ENCODE data around the gene PPCDC. TPM values are rescaled to one million over a fixed set of nuclear protein-coding genes. Genes with fewer than 3 reads are reported as not detected.

Gene PPCDC
- total and polyA plus RNA-seq, 12 donors, result 17.4 to 36.4 (median 24.7) TPM

DNA sequence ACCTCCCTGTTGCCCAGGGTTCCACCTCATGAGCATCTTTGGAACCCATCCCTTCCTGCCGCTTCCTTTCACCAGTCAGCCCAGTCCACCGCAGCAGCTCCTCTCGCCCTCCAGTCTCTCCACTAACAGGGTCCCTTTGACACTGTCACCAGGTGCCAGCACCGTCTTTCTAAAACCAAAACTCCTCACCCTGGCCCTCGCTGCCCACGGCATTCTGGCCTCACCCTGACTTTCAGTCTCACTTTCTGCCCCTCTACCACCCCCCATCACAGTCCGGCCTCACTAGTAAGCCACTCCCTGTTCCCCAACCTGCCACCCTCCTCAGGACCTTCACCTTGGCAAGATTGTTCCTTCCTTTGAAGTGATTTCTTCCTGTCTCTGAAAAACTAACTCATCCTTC, 4.2 kb downstream of the PPCDC start:
- intact Hi-C loops (cut with DNase I), result loop anchor here (5.0 to 10.0 kb wide), 2 partner anchors 180 to 277 kb away; no protein-coding TSS in a partner anchor
- 80 to 91% (median 89%) methylated on average over 7 of the region's 7 CpGs for WGBS, 4 donors

DNA sequence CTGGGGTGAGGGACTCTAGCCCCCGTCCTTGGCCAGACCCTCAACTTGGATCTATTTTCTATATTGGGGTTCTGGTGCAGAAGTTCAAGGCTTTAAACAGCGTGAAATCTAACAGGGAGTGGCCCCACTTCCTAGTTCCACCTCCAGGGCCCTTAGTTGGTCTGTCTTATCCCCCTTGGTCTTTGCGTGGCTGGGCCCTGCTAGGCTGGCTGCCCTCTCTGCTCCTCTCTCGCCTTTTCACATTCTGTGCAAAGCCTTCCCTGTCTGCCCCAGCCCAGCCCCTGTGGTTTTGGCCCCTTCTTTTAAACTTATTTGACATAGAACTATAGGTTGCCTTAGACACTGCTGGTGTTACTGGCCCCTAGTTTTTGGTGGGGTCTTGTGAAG, 5.6 kb downstream of the PPCDC start:
- H3K27me3 ChIP-seq, result no peaks in the 10 kb centered on the region
- no peak for TF ChIP-seq POLR2A (IDR thresholded peaks at IDR 0.05)
- 61 to 68% (median 64%) methylated on average over 4 of the region's 4 CpGs for WGBS, 4 donors
- no peaks in the 10 kb centered on the region for H3K9me3 ChIP-seq (replicated peaks in 1 of 3)
- intact Hi-C loops (cut with DNase I), result loop anchor here (5.0 to 10.0 kb wide), 2 partner anchors 178 to 276 kb away; no protein-coding TSS in a partner anchor
- no peaks in the 10 kb centered on the region for H3K36me3 ChIP-seq (replicated peaks in 1 of 2)
- peaks cover 41 to 44% of the 10 kb centered on the region in 2 donors for H3K4me1 ChIP-seq (replicated peaks in 1 of 2)
- no peak overlapping the region for H3K4me3 ChIP-seq
- peak overlapping the region in 4 of 5 donors; percentile 68 to 91 (median 78) for H3K27ac ChIP-seq
- no peak for DNase-seq

More for the DNA sequence above, 4.2 kb downstream of the PPCDC start:
- Histone ChIP-seq H3K27ac (no peak overlapping the region), H3K4me3 (no peak overlapping the region), H3K36me3 (replicated peaks in 1 of 2) (no peaks in the 10 kb centered on the region), H3K27me3 (no peaks in the 10 kb centered on the region), H3K4me1 (replicated peaks in 1 of 2) (peaks cover 42 to 43% of the 10 kb centered on the region in 2 donors), H3K9me3 (replicated peaks in 1 of 3) (no peaks in the 10 kb centered on the region)
- TF ChIP-seq POLR2A (IDR thresholded peaks at IDR 0.05), result no peak
- TF ChIP-seq, protein P1, sequence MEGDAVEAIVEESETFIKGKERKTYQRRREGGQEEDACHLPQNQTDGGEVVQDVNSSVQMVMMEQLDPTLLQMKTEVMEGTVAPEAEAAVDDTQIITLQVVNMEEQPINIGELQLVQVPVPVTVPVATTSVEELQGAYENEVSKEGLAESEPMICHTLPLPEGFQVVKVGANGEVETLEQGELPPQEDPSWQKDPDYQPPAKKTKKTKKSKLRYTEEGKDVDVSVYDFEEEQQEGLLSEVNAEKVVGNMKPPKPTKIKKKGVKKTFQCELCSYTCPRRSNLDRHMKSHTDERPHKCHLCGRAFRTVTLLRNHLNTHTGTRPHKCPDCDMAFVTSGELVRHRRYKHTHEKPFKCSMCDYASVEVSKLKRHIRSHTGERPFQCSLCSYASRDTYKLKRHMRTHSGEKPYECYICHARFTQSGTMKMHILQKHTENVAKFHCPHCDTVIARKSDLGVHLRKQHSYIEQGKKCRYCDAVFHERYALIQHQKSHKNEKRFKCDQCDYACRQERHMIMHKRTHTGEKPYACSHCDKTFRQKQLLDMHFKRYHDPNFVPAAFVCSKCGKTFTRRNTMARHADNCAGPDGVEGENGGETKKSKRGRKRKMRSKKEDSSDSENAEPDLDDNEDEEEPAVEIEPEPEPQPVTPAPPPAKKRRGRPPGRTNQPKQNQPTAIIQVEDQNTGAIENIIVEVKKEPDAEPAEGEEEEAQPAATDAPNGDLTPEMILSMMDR (IDR thresholded peaks at IDR 0.05), result no peak
- DNase-seq, result no peak

DNA sequence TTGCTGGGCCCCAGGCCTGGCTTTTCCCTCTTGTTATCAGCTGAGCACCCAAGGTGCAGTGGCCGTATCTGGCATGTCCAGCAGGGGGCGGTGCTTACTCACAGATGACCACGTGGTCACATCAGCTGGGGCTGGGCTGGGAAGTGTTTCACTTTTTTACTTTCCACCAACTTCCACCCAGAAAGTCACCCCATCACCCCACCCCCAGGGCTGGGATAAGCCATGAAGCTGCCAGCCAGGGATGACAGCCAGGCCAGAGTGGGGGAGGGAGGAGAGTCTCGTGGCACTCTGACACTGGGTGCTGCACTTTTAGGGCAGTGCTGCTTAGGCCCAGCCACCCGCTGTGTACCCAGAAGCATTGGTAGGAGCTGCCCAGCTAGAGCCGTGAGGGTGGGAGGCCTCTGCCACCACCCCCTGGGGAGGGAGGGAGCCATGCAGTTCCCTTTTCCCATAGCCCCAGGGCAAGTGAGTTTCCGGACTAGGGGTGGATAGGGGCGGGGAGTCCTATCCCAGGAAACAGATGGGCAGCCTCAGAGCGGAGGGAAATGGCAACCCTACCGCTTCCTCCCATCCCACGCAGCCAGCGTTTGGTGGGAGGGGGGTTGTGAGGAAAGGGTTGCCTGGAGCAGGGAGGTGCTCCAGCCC, 6.1 kb downstream of the PPCDC start:
- peak in 1 of 2 donors; percentile 39 for TF ChIP-seq POLR2A (IDR thresholded peaks at IDR 0.05)
- TF ChIP-seq, protein P1 (IDR thresholded peaks at IDR 0.05), result peak; percentile 91 to 99 (median 96)
- Histone ChIP-seq H3K9me3 (replicated peaks in 1 of 3) (no peaks in the 10 kb centered on the region), H3K4me1 (replicated peaks in 1 of 2) (peaks cover 36 to 40% of the 10 kb centered on the region in 2 donors), H3K36me3 (replicated peaks in 1 of 2) (no peaks in the 10 kb centered on the region), H3K27ac (peak overlapping the region; percentile 49 to 91 (median 73)), H3K27me3 (no peaks in the 10 kb centered on the region), H3K4me3 (no peak overlapping the region)
- intact Hi-C loops (cut with DNase I), result loop anchor here (5.0 to 10.0 kb wide), 2 partner anchors 178 to 275 kb away; no protein-coding TSS in a partner anchor
- 12 to 27% (median 25%) methylated on average over 9 to 12 of the region's 12 CpGs; no CpG with 5 or more reads in 1 of the 4 donors for WGBS, 4 donors
- peak; percentile 95 to 98 (median 97) for DNase-seq

DNA sequence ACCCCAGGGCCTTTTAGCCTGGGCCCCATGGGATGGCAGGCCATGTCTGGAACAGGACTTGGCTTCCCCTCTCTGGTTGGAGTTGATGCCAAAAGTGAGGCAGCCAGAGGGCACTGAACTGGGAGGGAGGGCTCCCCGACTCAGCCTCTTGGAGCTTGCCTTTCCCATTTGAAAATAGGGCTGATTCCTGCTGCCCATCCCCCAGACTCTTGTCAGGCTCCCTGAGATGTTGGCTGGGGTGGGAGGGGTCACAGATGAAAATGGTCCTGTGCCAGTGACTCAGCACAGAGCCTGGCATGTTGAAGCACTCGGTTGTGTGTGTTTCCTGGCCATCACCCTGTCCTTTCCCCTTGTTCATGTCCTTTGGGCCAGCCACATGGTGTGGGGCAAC, 6.6 kb downstream of the PPCDC start:
- 0 to 24% (median 19%) methylated on average over 1 to 2 of the region's 2 CpGs; no CpG with 5 or more reads in 1 of the 4 donors for WGBS, 4 donors
- no peak for TF ChIP-seq POLR2A (IDR thresholded peaks at IDR 0.05)
- TF ChIP-seq, protein P1 (IDR thresholded peaks at IDR 0.05), result no peak
- intact Hi-C loops (cut with DNase I), result no loop called here
- H3K27ac ChIP-seq, result peak overlapping the region; percentile 49 to 91 (median 73)
- no peaks in the 10 kb centered on the region for H3K36me3 ChIP-seq (replicated peaks in 1 of 2)
- no peaks in the 10 kb centered on the region for H3K9me3 ChIP-seq (replicated peaks in 1 of 3)
- DNase-seq, result peak in 6 of 7 donors; percentile 53 to 70 (median 60)
- H3K27me3 ChIP-seq, result no peaks in the 10 kb centered on the region
- H3K4me1 ChIP-seq (replicated peaks in 1 of 2), result peaks cover 32 to 35% of the 10 kb centered on the region in 2 donors
- H3K4me3 ChIP-seq, result no peak overlapping the region

Data from adrenal gland (tissue), 12 donors.